Measurements from ENCODE around the gene NUBP2. TPM values are rescaled to one million over a fixed set of nuclear protein-coding genes. Genes with fewer than 3 reads are reported as not detected.

NUBP2 gene
- total and polyA plus RNA-seq, 2 experiments from 2014 or later, result 79.4 to 175 TPM

GRCh38 chr16:1763521-1764511, 18.9 kb upstream of the NUBP2 start (continued):
- TF ChIP-seq, protein P1, sequence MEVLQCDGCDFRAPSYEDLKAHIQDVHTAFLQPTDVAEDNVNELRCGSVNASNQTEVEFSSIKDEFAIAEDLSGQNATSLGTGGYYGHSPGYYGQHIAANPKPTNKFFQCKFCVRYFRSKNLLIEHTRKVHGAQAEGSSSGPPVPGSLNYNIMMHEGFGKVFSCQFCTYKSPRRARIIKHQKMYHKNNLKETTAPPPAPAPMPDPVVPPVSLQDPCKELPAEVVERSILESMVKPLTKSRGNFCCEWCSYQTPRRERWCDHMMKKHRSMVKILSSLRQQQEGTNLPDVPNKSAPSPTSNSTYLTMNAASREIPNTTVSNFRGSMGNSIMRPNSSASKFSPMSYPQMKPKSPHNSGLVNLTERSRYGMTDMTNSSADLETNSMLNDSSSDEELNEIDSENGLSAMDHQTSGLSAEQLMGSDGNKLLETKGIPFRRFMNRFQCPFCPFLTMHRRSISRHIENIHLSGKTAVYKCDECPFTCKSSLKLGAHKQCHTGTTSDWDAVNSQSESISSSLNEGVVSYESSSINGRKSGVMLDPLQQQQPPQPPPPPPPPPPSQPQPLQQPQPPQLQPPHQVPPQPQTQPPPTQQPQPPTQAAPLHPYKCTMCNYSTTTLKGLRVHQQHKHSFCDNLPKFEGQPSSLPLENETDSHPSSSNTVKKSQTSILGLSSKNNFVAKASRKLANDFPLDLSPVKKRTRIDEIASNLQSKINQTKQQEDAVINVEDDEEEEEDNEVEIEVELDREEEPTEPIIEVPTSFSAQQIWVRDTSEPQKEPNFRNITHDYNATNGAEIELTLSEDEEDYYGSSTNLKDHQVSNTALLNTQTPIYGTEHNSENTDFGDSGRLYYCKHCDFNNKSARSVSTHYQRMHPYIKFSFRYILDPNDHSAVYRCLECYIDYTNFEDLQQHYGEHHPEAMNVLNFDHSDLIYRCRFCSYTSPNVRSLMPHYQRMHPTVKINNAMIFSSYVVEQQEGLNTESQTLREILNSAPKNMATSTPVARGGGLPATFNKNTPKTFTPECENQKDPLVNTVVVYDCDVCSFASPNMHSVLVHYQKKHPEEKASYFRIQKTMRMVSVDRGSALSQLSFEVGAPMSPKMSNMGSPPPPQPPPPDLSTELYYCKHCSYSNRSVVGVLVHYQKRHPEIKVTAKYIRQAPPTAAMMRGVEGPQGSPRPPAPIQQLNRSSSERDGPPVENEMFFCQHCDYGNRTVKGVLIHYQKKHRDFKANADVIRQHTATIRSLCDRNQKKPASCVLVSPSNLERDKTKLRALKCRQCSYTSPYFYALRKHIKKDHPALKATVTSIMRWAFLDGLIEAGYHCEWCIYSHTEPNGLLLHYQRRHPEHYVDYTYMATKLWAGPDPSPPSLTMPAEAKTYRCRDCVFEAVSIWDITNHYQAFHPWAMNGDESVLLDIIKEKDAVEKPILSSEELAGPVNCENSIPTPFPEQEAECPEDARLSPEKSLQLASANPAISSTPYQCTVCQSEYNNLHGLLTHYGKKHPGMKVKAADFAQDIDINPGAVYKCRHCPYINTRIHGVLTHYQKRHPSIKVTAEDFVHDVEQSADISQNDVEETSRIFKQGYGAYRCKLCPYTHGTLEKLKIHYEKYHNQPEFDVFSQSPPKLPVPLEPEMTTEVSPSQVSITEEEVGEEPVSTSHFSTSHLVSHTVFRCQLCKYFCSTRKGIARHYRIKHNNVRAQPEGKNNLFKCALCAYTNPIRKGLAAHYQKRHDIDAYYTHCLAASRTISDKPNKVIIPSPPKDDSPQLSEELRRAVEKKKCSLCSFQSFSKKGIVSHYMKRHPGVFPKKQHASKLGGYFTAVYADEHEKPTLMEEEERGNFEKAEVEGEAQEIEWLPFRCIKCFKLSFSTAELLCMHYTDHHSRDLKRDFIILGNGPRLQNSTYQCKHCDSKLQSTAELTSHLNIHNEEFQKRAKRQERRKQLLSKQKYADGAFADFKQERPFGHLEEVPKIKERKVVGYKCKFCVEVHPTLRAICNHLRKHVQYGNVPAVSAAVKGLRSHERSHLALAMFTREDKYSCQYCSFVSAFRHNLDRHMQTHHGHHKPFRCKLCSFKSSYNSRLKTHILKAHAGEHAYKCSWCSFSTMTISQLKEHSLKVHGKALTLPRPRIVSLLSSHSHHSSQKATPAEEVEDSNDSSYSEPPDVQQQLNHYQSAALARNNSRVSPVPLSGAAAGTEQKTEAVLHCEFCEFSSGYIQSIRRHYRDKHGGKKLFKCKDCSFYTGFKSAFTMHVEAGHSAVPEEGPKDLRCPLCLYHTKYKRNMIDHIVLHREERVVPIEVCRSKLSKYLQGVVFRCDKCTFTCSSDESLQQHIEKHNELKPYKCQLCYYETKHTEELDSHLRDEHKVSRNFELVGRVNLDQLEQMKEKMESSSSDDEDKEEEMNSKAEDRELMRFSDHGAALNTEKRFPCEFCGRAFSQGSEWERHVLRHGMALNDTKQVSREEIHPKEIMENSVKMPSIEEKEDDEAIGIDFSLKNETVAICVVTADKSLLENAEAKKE (CRISPR knock-in tag; IDR thresholded peaks at IDR 0.05), result no peak

GRCh38 chr16:1764971-1765370, 17.8 kb upstream of the NUBP2 start:
- Histone ChIP-seq H3K27me3 (ENCODE audit: insufficient read depth) (no peaks in the 10 kb centered on the region), H3K4me3 (no peak overlapping the region), H3K4me1 (ENCODE audit: insufficient read depth) (peaks cover 1% of the 10 kb centered on the region), H3K9me2 (ENCODE audit: insufficient read depth) (no peaks in the 10 kb centered on the region), H3K27ac (ENCODE audit: low read depth) (no peak overlapping the region), H3K4me2 (peak overlapping the region; percentile 78; the same call in 1 of the 2 replicates), H3F3A (replicated peaks; ENCODE audit: low read depth) (peaks cover 4% of the 10 kb centered on the region; the same call in 1 of the 2 replicates), H4K20me1 (replicated peaks; ENCODE audit: insufficient read depth) (no peaks in the 10 kb centered on the region; the same call in 1 of the 2 replicates), H3K36me3 (ENCODE audit: insufficient read depth) (no peaks in the 10 kb centered on the region), H2AFZ (no peak overlapping the region), H3K79me2 (replicated peaks; ENCODE audit: insufficient read depth) (no peaks in the 10 kb centered on the region)
- TF ChIP-seq, protein P2, sequence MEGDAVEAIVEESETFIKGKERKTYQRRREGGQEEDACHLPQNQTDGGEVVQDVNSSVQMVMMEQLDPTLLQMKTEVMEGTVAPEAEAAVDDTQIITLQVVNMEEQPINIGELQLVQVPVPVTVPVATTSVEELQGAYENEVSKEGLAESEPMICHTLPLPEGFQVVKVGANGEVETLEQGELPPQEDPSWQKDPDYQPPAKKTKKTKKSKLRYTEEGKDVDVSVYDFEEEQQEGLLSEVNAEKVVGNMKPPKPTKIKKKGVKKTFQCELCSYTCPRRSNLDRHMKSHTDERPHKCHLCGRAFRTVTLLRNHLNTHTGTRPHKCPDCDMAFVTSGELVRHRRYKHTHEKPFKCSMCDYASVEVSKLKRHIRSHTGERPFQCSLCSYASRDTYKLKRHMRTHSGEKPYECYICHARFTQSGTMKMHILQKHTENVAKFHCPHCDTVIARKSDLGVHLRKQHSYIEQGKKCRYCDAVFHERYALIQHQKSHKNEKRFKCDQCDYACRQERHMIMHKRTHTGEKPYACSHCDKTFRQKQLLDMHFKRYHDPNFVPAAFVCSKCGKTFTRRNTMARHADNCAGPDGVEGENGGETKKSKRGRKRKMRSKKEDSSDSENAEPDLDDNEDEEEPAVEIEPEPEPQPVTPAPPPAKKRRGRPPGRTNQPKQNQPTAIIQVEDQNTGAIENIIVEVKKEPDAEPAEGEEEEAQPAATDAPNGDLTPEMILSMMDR (conservative IDR thresholded peaks at IDR 0.05; ENCODE audit: low read depth in 2 of 2), result no peak
- no peak for TF ChIP-seq STAT1 (IDR thresholded peaks at IDR 0.05; ENCODE audit: unreplicated experiment)
- no peak for TF ChIP-seq JUNB (IDR thresholded peaks at IDR 0.05; ENCODE audit: unreplicated experiment)
- no peak for TF ChIP-seq EZH2 (IDR thresholded peaks at IDR 0.05; ENCODE audit: low read depth, unreplicated experiment)
- TF ChIP-seq, protein P3, sequence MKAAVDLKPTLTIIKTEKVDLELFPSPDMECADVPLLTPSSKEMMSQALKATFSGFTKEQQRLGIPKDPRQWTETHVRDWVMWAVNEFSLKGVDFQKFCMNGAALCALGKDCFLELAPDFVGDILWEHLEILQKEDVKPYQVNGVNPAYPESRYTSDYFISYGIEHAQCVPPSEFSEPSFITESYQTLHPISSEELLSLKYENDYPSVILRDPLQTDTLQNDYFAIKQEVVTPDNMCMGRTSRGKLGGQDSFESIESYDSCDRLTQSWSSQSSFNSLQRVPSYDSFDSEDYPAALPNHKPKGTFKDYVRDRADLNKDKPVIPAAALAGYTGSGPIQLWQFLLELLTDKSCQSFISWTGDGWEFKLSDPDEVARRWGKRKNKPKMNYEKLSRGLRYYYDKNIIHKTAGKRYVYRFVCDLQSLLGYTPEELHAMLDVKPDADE (IDR thresholded peaks at IDR 0.05), result no peak
- no peak for TF ChIP-seq CREB1 (CRISPR knock-in tag; IDR thresholded peaks at IDR 0.05; ENCODE audit: low read depth)
- TF ChIP-seq ZNF114 (CRISPR knock-in tag; IDR thresholded peaks at IDR 0.05), result no peak
- Mint-ChIP-seq H3K27ac (no peak overlapping the region), H3K4me3 (no peak overlapping the region), H3K36me3 (ENCODE audit: low read depth) (peaks cover 15% of the 10 kb centered on the region), H3K4me1 (peaks cover under 1% of the 10 kb centered on the region; the same call in 2 of the 3 replicates), H3K27me3 (ENCODE audit: insufficient read depth, low read depth, poor library complexity) (peaks cover 14% of the 10 kb centered on the region), H3K9me3 (no peaks in the 10 kb centered on the region)
- no peak for ATAC-seq
- no peak for DNase-seq (ENCODE audit: low spot score)
